Effector memory CD8-positive, alpha-beta T cell (primary cell): ENCODE measurements around the gene MBOAT2.
"Not testable (repeated sequence)": the region's sequence is repeated elsewhere in the genome, so short reads cannot be mapped to it uniquely, and the experiment has no call there.

Source experiments
- ATAC-seq: fragments of 150-1000 bp; cut with Tn5 transposase; replicated peaks from 2 replicates; pipeline ENCODE4 v1.10.0; 2021; ENCODE audit warnings: mild to moderate bottlenecking, moderate library complexity
- DNase-seq, 3 experiments: peaks; one replicate each; pipeline ENCODE4 v3.0.0; 2021
- H3K27ac Mint-ChIP-seq, 2 donors: one replicate each; pipeline ENCODE4 v1.8.0; 2022; ENCODE audit warnings: mild to moderate bottlenecking in 2 of 2, mixed read lengths in 2 of 2, moderate library complexity in 2 of 2
- H3K27me3 Mint-ChIP-seq, 2 donors: one replicate each; pipeline ENCODE4 v1.8.0; 2022; ENCODE audit warnings: mixed read lengths in 2 of 2
- H3K36me3 Mint-ChIP-seq: one replicate; pipeline ENCODE4 v1.8.0; 2022; ENCODE audit warnings: mild to moderate bottlenecking, moderate library complexity, mixed read lengths; ENCODE audit not compliant: insufficient read depth
- H3K4me1 Mint-ChIP-seq, 2 donors: one replicate each; pipeline ENCODE4 v1.8.0; 2022; ENCODE audit warnings: low read depth in 2 of 2, mixed read lengths in 2 of 2
- H3K4me3 Mint-ChIP-seq, 2 donors: one replicate each; pipeline ENCODE4 v1.8.0; 2022; ENCODE audit warnings: mild to moderate bottlenecking in 2 of 2, mixed read lengths in 2 of 2, moderate library complexity in 2 of 2
- H3K9me3 Mint-ChIP-seq, 2 donors: one replicate each; pipeline ENCODE4 v1.8.0; 2022; ENCODE audit warnings: mixed read lengths in 2 of 2

The MBOAT2 gene

DNA sequence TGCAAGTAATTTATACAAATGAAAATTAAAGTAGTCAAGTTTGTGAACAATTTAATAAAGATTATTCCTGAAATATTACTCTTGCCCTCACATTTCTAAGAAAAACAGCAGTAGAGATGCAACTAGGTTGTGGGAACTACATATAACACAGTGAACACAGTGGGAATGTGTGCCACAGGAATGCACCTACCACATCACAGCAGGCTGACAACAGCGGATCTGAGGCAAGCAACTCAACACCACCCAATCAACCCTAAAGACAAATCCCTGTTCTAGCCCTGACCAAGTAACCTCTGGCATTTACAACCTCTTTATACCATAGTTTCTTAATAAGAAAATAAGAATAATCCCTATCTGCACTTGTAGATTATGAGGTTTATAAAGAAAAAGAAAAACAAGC, 23.4 kb downstream of the MBOAT2 start:
- no peak for DNase-seq
- ATAC-seq: no peak
- Mint-ChIP-seq H3K36me3 (no peaks in the 10 kb centered on the region), H3K9me3 (no peaks in the 10 kb centered on the region), H3K27ac (no peak overlapping the region), H3K4me3 (no peak overlapping the region), H3K4me1 (no peaks in the 10 kb centered on the region), H3K27me3 (peaks cover 9 to 18% of the 10 kb centered on the region in 2 donors)

DNA sequence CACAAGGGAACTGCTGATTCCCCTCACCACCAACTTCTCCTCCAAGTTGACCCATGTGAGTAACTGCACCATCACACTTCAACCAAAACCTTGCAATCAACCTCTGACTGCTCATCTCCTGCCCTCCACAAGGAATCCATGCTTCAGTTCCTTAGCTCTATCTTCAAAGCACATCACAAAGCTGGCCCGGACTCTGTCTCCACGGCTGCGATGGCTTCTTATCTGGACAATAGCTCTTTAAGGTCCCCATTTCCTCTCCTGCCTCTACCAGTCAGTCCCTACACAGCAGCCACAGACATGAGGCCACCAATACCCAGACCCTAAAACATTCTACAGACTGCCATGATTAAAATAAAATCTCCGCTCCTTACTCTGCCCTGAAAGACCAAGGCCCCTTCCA, 25.7 kb downstream of the MBOAT2 start:
- Mint-ChIP-seq H3K27ac (no peak overlapping the region), H3K4me3 (no peak overlapping the region), H3K36me3 (no peaks in the 10 kb centered on the region), H3K9me3 (no peaks in the 10 kb centered on the region), H3K27me3 (peaks cover 9% of the 10 kb centered on the region in 2 donors), H3K4me1 (no peaks in the 10 kb centered on the region)
- no peak for ATAC-seq
- no peak for DNase-seq

DNA sequence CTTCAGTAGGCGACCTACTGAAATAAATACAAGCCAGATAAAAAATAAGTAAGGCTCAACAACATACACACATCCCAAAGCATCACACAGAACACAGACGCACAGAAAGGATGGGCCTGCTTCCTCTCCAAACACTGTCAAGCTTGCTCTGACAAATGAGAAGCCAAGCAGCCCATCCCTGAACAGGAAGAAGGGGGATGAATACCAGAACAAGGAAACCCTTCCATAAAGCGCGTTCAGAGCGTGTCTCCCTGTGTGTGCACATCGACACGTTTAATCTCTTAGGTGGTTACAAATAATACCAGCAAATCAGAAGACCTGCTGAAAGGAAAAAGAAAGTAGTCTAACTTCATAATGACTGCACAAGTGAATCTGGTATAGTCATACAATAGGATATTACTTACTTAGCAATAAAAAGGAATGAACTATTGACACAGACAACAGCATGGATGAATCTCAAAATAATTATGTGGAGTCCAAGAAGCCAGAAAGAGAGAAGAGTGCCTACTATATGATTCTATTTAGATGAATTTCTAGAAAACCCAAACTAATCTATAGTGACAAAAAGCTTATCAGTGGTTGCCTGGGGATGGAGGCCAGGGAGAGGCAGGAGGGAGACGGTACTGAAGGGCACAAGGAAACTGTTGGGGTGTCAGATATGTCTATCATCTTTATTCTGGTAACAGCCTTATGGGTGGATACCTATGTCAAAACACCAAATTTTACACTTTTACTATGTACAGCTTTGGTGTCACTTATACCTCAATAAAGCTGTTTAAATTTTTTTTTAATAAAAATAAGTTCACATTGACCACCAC, 26.8 kb downstream of the MBOAT2 start:
- no peaks in the 10 kb centered on the region for H3K36me3 Mint-ChIP-seq
- H3K9me3 Mint-ChIP-seq: no peaks in the 10 kb centered on the region
- no peak overlapping the region for H3K4me3 Mint-ChIP-seq
- DNase-seq (no peak), ATAC-seq (no peak)
- H3K27me3 Mint-ChIP-seq: peaks cover 6 to 7% of the 10 kb centered on the region in 2 donors
- no peak overlapping the region for H3K27ac Mint-ChIP-seq
- H3K4me1 Mint-ChIP-seq: no peaks in the 10 kb centered on the region

DNA sequence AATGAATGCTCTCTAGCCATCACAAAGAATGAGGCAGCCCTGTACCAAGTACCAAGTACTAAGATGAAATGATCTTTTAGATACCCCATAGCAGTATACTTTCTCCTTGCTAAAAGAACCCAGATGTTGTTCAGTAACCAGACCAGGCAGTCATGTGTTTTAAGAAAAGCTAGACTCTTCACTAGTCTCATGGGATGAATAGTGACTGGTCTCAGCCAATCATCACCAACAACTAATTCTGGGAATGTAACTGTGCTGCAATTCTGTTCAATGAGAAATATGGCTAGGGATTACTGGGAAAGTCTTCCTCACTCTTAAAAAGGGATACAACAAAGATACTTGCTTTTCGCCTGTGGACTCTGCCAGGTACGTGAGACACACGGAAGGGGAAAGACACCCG, 29.5 kb downstream of the MBOAT2 start:
- Mint-ChIP-seq H3K9me3 (no peaks in the 10 kb centered on the region), H3K36me3 (no peaks in the 10 kb centered on the region), H3K27ac (no peak overlapping the region), H3K4me1 (no peaks in the 10 kb centered on the region), H3K27me3 (peaks cover 20 to 23% of the 10 kb centered on the region in 2 donors), H3K4me3 (no peak overlapping the region)
- DNase-seq: no peak
- ATAC-seq: no peak

DNA sequence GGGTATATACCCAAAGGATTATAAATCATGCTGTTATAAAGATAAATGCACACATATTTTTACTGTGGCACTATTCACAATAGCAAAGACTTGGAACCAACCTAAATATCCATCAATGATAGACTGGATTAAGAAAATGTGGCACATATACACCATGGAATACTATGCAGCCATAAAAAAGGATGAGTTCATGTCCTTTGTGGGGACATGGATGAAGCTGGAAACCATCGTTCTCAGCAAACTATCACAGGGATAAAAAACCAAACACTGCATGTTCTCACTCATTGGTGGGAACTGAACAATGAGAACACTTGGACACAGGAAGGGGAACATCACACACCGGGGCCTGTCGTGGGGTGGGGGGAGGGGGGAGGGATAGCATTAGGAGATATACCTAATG, 30.5 kb downstream of the MBOAT2 start:
- H3K4me1 Mint-ChIP-seq, H3K9me3 Mint-ChIP-seq, ATAC-seq, H3K36me3 Mint-ChIP-seq, H3K4me3 Mint-ChIP-seq, DNase-seq, H3K27ac Mint-ChIP-seq: not testable (repeated sequence)
- peaks cover 27 to 32% of the 10 kb centered on the region in 2 donors for H3K27me3 Mint-ChIP-seq

DNA sequence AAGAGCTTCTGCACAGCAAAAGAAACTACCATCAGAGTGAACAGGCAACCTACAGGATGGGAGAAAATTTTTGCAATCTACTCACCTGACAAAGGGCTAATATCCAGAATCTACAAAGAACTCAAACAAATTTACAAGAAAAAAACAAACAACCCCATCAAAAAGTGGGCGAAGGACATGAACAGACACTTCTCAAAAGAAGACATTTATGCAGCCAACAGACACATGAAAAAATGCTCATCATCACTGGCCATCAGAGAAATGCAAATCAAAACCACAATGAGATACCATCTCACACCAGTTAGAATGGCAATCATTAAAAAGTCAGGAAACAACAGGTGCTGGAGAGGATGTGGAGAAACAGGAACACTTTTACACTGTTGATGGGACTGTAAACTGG, 30.9 kb downstream of the MBOAT2 start:
- H3K9me3 Mint-ChIP-seq, H3K4me3 Mint-ChIP-seq, H3K36me3 Mint-ChIP-seq, H3K4me1 Mint-ChIP-seq, H3K27ac Mint-ChIP-seq, ATAC-seq, DNase-seq: not testable (repeated sequence)
- peaks cover 30 to 32% of the 10 kb centered on the region in 2 donors for H3K27me3 Mint-ChIP-seq

DNA sequence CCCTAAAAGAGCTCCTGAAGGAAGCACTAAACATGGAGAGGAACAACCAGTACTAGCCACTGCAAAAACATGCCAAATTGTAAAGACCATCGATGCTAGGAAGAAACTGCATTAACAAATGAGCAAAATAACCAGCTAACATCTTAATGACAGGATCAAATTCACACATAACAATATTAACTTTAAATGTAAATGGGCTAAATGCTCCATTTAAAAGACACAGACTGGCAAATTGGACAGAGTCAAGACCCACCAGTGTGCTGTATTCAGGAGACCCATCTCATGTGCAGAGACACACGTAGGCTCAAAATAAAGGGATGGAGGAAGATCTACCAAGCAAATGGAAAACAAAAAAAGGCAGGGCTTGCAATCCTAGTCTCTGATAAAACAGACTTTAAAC, 34.1 kb downstream of the MBOAT2 start:
- peaks cover 43 to 51% of the 10 kb centered on the region in 2 donors for H3K27me3 Mint-ChIP-seq
- not testable (repeated sequence) for ATAC-seq, H3K36me3 Mint-ChIP-seq, DNase-seq, H3K27ac Mint-ChIP-seq, H3K4me1 Mint-ChIP-seq, H3K4me3 Mint-ChIP-seq, H3K9me3 Mint-ChIP-seq

DNA sequence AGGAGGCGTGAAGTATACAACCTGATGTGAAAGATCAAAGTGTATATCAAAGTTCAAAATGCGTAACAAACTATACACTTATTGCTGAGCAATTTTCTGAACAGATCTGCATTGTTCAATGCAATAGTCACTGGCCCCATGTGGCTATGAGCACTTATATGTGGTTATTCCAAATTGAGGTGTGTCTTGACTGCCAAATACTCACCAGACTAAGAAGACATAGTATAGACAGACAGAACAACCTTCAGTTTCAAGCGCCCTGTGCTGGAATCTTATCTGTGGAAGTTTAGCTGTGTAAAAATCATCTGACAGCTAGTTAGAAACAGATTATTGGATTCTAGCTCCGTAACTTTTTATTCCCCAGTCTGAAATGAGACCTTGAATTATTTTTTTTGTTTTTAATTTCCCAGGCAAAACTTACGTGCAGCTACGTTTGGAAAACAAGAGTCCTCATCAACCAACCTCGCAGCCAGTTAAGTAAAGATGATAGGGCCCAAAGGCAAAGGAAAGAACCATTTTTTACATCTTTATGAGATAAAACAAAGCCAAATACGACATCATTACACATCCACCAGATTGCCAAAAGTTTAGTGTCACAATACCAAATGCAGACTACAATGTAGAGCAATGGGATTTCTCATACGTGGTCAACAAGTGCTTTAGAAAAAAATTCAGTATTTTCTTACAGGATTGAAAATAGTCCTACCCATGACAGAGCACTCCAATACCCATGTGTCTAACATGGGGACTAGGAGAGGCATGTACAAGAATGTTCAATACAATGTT, 37.2 kb downstream of the MBOAT2 start:
- DNase-seq: no peak
- no peak for ATAC-seq
- Mint-ChIP-seq H3K27me3 (peaks cover 57% of the 10 kb centered on the region in 2 donors), H3K36me3 (no peaks in the 10 kb centered on the region), H3K4me1 (no peaks in the 10 kb centered on the region), H3K4me3 (no peak overlapping the region), H3K9me3 (no peaks in the 10 kb centered on the region), H3K27ac (no peak overlapping the region)

DNA sequence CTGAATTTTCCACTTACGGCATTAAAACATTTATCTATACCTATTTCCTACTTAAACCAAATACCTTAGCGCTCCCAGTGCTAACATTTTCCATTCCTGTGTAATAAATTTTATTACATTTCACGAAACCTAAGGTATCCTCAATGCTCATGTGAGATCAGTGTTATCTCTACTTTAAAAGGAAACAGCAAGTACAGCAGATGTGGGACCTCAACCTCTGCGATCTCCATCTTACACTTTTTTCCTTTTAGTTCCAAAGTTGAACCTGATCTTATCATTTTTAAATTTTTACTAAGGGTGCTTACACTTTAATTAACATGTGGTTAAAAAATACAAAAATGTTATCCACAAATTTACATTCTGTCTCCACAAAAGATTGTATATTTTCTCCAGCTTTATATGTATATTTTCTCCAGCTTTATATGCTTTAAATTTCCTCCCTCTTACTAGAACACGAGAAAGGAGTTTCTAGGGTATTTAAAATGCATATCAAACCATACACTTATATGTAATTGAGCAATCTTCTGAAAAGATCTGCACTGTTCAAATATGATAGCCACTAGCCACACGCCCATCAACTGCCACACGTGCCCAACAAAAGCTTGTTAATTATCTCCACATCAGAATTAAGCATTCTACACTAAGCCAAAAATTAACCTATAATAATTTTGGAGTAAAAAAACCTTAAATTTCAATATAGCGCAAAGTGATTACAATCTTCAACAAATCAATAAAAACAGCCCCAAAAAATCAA, 38.1 kb downstream of the MBOAT2 start:
- Mint-ChIP-seq H3K36me3 (no peaks in the 10 kb centered on the region), H3K4me3 (no peak overlapping the region), H3K27ac (no peak overlapping the region), H3K9me3 (no peaks in the 10 kb centered on the region), H3K27me3 (peaks cover 48 to 49% of the 10 kb centered on the region in 2 donors), H3K4me1 (no peaks in the 10 kb centered on the region)
- no peak for ATAC-seq
- DNase-seq: no peak

DNA sequence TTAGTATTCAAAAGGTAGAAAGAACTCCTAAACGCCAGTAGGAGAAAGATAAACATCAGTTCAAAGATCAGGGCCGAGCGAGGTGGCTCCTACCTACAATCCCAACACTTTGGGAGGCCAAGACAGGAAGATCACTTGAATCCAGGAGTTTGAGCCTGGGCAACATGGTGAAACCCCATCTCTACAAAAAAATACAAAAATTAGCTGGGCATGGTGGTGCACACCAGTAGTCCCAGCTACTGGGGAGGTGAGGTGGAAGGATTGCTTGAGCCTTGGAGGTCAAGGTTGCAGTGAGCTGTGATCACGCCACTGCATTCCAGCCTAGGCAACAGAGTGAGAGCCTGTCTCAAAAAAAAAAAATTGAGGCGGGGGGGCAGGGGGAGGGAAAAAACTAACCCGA, 40.6 kb downstream of the MBOAT2 start:
- no peak overlapping the region for H3K27ac Mint-ChIP-seq
- no peaks in the 10 kb centered on the region for H3K36me3 Mint-ChIP-seq
- no peak overlapping the region for H3K4me3 Mint-ChIP-seq
- ATAC-seq (no peak), DNase-seq (no peak)
- H3K27me3 Mint-ChIP-seq: peaks cover 35% of the 10 kb centered on the region in 2 donors
- no peaks in the 10 kb centered on the region for H3K4me1 Mint-ChIP-seq
- no peaks in the 10 kb centered on the region for H3K9me3 Mint-ChIP-seq

DNA sequence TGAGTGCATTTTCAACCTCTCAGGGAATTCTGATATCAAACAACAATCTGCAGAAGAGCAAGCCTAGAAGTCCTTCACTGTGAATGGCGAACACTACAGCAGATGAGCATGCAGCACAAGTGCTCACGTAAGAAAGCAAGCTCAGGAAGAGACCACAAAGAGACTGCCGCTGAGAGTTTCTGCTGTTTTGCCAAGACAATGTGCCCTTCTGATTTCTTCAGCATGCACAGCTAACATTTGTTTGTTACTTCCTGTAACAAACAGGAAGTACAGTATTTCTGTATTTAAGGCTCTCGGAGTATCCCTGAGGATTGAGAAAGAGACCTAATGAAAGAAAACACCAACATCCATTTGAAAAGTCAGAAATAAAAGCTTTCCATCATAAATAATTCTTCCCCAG, 45.9 kb downstream of the MBOAT2 start:
- peaks cover 23 to 48% of the 10 kb centered on the region in 2 donors for H3K27me3 Mint-ChIP-seq
- ATAC-seq (no peak), DNase-seq (no peak)
- no peak overlapping the region for H3K27ac Mint-ChIP-seq
- H3K4me1 Mint-ChIP-seq: no peaks in the 10 kb centered on the region
- peaks cover 7 to 17% of the 10 kb centered on the region in 2 donors for H3K9me3 Mint-ChIP-seq
- H3K4me3 Mint-ChIP-seq: no peak overlapping the region
- no peaks in the 10 kb centered on the region for H3K36me3 Mint-ChIP-seq

DNA sequence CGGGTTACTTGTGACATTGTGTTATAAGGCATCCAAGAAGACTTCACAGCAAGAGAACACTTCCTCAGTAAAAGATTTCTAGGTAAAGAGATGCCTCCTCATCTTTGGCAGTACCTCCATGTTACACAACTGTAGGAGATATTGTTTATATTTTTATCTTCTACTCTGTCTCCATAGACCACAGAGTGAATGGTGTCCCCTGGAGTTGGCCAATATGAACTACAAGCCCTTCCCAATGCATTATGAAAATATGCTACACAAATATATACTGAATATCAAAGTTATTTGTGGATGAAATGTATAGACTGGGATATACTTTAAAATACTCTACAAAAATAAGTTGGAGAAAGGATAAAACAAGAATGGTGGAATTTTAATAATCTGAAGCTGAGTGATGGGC, 46.7 kb downstream of the MBOAT2 start:
- DNase-seq (no peak), ATAC-seq (no peak)
- peaks cover 28 to 48% of the 10 kb centered on the region in 2 donors for H3K27me3 Mint-ChIP-seq
- no peaks in the 10 kb centered on the region for H3K36me3 Mint-ChIP-seq
- peaks cover 9 to 20% of the 10 kb centered on the region in 2 donors for H3K9me3 Mint-ChIP-seq
- H3K27ac Mint-ChIP-seq: no peak overlapping the region
- no peak overlapping the region for H3K4me3 Mint-ChIP-seq
- no peaks in the 10 kb centered on the region for H3K4me1 Mint-ChIP-seq

DNA sequence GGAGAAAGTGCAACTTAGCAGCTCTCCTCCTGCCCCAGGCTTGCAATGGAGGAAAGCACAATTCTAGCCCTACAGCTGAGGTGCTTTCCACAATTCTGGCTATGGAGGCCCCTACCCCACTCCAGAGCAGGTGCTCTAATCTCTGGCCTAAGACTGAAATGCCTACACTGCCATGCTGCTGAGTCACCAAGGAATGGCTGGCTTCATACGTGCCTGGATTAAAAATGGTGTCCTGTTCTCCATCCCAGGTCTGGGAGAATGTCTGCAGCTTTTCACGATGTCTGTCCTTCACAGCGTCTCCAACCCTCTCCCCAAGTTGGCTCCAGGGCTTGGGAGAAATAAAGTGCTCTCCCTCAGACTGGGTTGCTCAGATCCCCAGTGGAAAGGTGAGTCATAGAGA, 48.5 kb downstream of the MBOAT2 start:
- Mint-ChIP-seq H3K4me1 (no peaks in the 10 kb centered on the region), H3K4me3 (no peak overlapping the region), H3K27me3 (peaks cover 36 to 60% of the 10 kb centered on the region in 2 donors), H3K27ac (no peak overlapping the region), H3K9me3 (peaks cover 9 to 22% of the 10 kb centered on the region in 2 donors), H3K36me3 (no peaks in the 10 kb centered on the region)
- no peak for ATAC-seq
- no peak for DNase-seq
